ENCODE measurements around the gene ADCY3. TPM values are rescaled to one million over a fixed set of nuclear protein-coding genes. Genes with fewer than 3 reads are reported as not detected.

ADCY3 gene
- polyA plus RNA-seq, 1 of the 3 experiments (the other 2 are of a cell fraction), result 53.9 TPM

- no peaks in the 10 kb centered on the region for H3F3A ChIP-seq (replicated peaks; ENCODE audit: insufficient read depth)
- no peak overlapping the region for H3K4me3 ChIP-seq (ENCODE audit: low read depth in 2 of 2, low read length in 1 of 2)
- DNase-seq, result no peak
- no peaks in the 10 kb centered on the region; the same call in 1 of the 2 replicates for H3K79me2 ChIP-seq (ENCODE audit: insufficient read depth)
- H2AFZ ChIP-seq (ENCODE audit: low read depth), result no peak overlapping the region
- CTCF ChIA-PET, result interaction anchor here (0.6 to 1.4 kb wide), 3 partner anchors 10 to 522 kb away, joined by 3 to 6 read pairs (median 3); no protein-coding TSS in a partner anchor
- peaks cover 10% of the 10 kb centered on the region for H3K9me3 ChIP-seq
- H3K9me2 ChIP-seq, result no peaks in the 10 kb centered on the region
- POLR2A ChIA-PET, result no interaction called here
- H3K4me1 ChIP-seq (ENCODE audit: control insufficient read depth in 1 of 2, insufficient read depth in 2 of 2, low read depth in 1 of 2, low read length in 1 of 2), result no peaks in the 10 kb centered on the region
- no peaks in the 10 kb centered on the region for H3K27me3 ChIP-seq (ENCODE audit: insufficient read depth)
- H4K20me1 ChIP-seq (ENCODE audit: insufficient read depth), result no peaks in the 10 kb centered on the region
- TF ChIP-seq RXRA (IDR thresholded peaks at IDR 0.05; ENCODE audit: borderline replicate concordance, low read depth), result no peak
- TF ChIP-seq RFX5 (IDR thresholded peaks at IDR 0.05; ENCODE audit: low read length), result no peak
- no peak for TF ChIP-seq SIN3A (IDR thresholded peaks at IDR 0.05; ENCODE audit: borderline replicate concordance, low read depth, low read length)
- TF ChIP-seq TEAD4 (IDR thresholded peaks at IDR 0.05; ENCODE audit: borderline replicate concordance, insufficient read depth), result no peak
- no peak overlapping the region for H3K4me2 ChIP-seq
- H3K36me3 ChIP-seq (replicated peaks in 1 of 2; ENCODE audit: control insufficient read depth in 1 of 2, insufficient read depth in 2 of 2, low read length in 1 of 2), result peaks cover 69 to 85% of the 10 kb centered on the region in 2 experiments
- no peak overlapping the region for H3K27ac ChIP-seq (ENCODE audit: low read depth in 2 of 2, low read length in 1 of 2)
- no peak overlapping the region for H3K9ac ChIP-seq
- WGBS (ENCODE audit: low lambda C conversion rate), result 96% methylated on average over 3 of the region's 3 CpGs
Observed at GRCh38 chr2:24958411-24958935, 38.4 kb upstream of the ADCY3 start.

DNA sequence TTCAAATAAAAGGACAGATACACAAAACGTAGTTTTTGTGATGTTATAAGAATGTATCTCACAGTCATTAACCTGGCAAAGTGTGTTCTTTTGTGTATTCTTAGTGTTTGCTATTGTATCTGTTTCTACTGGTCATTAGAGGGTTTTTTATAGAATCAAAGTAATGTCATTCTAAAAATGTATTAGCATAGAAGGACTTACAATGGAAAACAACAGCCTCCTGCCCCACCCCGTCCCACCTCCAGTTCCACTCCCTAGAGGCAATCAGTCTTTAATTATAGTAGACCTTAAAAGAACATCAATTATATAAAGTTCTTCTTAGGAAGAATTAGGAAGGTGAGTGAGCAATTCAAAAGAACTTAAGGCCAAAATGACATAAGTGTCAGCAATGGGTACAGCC lies 37.9 kb upstream of the ADCY3 start:
- H3K36me3 ChIP-seq (replicated peaks in 1 of 2; ENCODE audit: control insufficient read depth in 1 of 2, insufficient read depth in 2 of 2, low read length in 1 of 2), result peaks cover 67 to 85% of the 10 kb centered on the region in 2 experiments
- H3K9me2 ChIP-seq, result no peaks in the 10 kb centered on the region
- CTCF ChIA-PET, result interaction anchor here (0.6 to 1.4 kb wide), 2 partner anchors 13 to 521 kb away, joined by 3 to 4 read pairs; no protein-coding TSS in a partner anchor
- POLR2A ChIA-PET, result no interaction called here
- no peak overlapping the region for H3K27ac ChIP-seq (ENCODE audit: low read depth in 2 of 2, low read length in 1 of 2)
- no peaks in the 10 kb centered on the region for H3K4me1 ChIP-seq (ENCODE audit: control insufficient read depth in 1 of 2, insufficient read depth in 2 of 2, low read depth in 1 of 2, low read length in 1 of 2)
- H2AFZ ChIP-seq (ENCODE audit: low read depth), result no peak overlapping the region
- no peak overlapping the region for H3K4me3 ChIP-seq (ENCODE audit: low read depth in 2 of 2, low read length in 1 of 2)
- no peak for DNase-seq
- peaks cover 10% of the 10 kb centered on the region for H3K9me3 ChIP-seq
- H3K4me2 ChIP-seq, result no peak overlapping the region
- H3K9ac ChIP-seq, result no peak overlapping the region
- H3K79me2 ChIP-seq (ENCODE audit: insufficient read depth), result no peaks in the 10 kb centered on the region; the same call in 1 of the 2 replicates
- TF ChIP-seq MAX (IDR thresholded peaks at IDR 0.05; ENCODE audit: low read depth) (no peak), NRF1 (IDR thresholded peaks at IDR 0.05; ENCODE audit: low read depth, low read length) (no peak), RFX5 (IDR thresholded peaks at IDR 0.05; ENCODE audit: low read length) (no peak), REST (IDR thresholded peaks at IDR 0.05; ENCODE audit: low read depth, low read length) (no peak), USF1 (IDR thresholded peaks at IDR 0.05; ENCODE audit: borderline replicate concordance, low read depth) (no peak), SMC3 (IDR thresholded peaks at IDR 0.05; ENCODE audit: low read depth, low read length) (no peak), TAF1 (IDR thresholded peaks at IDR 0.05; ENCODE audit: borderline replicate concordance, low read depth, low read length) (no peak), TEAD4 (IDR thresholded peaks at IDR 0.05; ENCODE audit: borderline replicate concordance, insufficient read depth) (no peak), YY1 (IDR thresholded peaks at IDR 0.05; ENCODE audit: low read depth) (no peak), JUND (IDR thresholded peaks at IDR 0.05) (no peak), NFIC (IDR thresholded peaks at IDR 0.05; ENCODE audit: borderline replicate concordance) (no peak), GATA2 (CRISPR knock-in tag; IDR thresholded peaks at IDR 0.05) (no peak), FOXJ3 (CRISPR knock-in tag; IDR thresholded peaks at IDR 0.05) (no peak), GABPA (IDR thresholded peaks at IDR 0.05; ENCODE audit: low read depth) (no peak), FOXM1 (IDR thresholded peaks at IDR 0.05; ENCODE audit: low read depth) (no peak), SIN3A (IDR thresholded peaks at IDR 0.05; ENCODE audit: borderline replicate concordance, low read depth, low read length) (no peak), TCF12 (IDR thresholded peaks at IDR 0.05) (no peak), RCOR1 (IDR thresholded peaks at IDR 0.05; ENCODE audit: low read length) (no peak)
- TF ChIP-seq, protein P1, sequence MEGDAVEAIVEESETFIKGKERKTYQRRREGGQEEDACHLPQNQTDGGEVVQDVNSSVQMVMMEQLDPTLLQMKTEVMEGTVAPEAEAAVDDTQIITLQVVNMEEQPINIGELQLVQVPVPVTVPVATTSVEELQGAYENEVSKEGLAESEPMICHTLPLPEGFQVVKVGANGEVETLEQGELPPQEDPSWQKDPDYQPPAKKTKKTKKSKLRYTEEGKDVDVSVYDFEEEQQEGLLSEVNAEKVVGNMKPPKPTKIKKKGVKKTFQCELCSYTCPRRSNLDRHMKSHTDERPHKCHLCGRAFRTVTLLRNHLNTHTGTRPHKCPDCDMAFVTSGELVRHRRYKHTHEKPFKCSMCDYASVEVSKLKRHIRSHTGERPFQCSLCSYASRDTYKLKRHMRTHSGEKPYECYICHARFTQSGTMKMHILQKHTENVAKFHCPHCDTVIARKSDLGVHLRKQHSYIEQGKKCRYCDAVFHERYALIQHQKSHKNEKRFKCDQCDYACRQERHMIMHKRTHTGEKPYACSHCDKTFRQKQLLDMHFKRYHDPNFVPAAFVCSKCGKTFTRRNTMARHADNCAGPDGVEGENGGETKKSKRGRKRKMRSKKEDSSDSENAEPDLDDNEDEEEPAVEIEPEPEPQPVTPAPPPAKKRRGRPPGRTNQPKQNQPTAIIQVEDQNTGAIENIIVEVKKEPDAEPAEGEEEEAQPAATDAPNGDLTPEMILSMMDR (IDR thresholded peaks at IDR 0.05), result no peak
- TF ChIP-seq, protein P2, sequence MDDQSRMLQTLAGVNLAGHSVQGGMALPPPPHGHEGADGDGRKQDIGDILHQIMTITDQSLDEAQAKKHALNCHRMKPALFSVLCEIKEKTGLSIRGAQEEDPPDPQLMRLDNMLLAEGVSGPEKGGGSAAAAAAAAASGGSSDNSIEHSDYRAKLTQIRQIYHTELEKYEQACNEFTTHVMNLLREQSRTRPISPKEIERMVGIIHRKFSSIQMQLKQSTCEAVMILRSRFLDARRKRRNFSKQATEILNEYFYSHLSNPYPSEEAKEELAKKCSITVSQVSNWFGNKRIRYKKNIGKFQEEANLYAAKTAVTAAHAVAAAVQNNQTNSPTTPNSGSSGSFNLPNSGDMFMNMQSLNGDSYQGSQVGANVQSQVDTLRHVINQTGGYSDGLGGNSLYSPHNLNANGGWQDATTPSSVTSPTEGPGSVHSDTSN (IDR thresholded peaks at IDR 0.05), result no peak
- no peaks in the 10 kb centered on the region for H4K20me1 ChIP-seq (ENCODE audit: insufficient read depth)
- no peaks in the 10 kb centered on the region for H3K27me3 ChIP-seq (ENCODE audit: insufficient read depth)
- WGBS (ENCODE audit: low lambda C conversion rate), result 80% methylated on average over 2 of the region's 2 CpGs
- no peaks in the 10 kb centered on the region for H3F3A ChIP-seq (replicated peaks; ENCODE audit: insufficient read depth)
